Measurements from ENCODE around the gene ATG4D. TPM values are rescaled to one million over a fixed set of nuclear protein-coding genes. Genes with fewer than 3 reads are reported as not detected.

Gene ATG4D
- total and polyA plus RNA-seq, 4 donors: 4.7 to 44.4 (median 11.1) TPM

GRCh38 chr19:10551698-10552301, 8.1 kb downstream of the ATG4D start:
- no peaks in the 10 kb centered on the region for H3K27me3 ChIP-seq (ENCODE audit: control insufficient read depth in 4 of 4, insufficient read depth in 4 of 4, low read length in 3 of 4)
- peaks cover 30 to 68% (median 49%) of the 10 kb centered on the region in 4 donors for H3K36me3 ChIP-seq (ENCODE audit: control insufficient read depth in 4 of 4, insufficient read depth in 3 of 4, low read depth in 1 of 4, low read length in 3 of 4)
- no peaks in the 10 kb centered on the region for H3K4me1 ChIP-seq (ENCODE audit: control insufficient read depth in 4 of 4, insufficient read depth in 4 of 4, low read length in 3 of 4)
- no peak overlapping the region for H3K9ac ChIP-seq (ENCODE audit: low read depth in 1 of 2, low read length in 2 of 2)
- H3K27ac ChIP-seq (ENCODE audit: low read depth in 1 of 2, low read length in 2 of 2): no peak overlapping the region
- no peak for DNase-seq (ENCODE audit: low spot score)
- WGBS: 92% methylated on average over 12 of the region's 12 CpGs
- TF ChIP-seq RAD21 (IDR thresholded peaks at IDR 0.05) (peak in 1 of 2 donors; percentile 59), NR2F2 (IDR thresholded peaks at IDR 0.05) (no peak)
- TF ChIP-seq, protein P1, sequence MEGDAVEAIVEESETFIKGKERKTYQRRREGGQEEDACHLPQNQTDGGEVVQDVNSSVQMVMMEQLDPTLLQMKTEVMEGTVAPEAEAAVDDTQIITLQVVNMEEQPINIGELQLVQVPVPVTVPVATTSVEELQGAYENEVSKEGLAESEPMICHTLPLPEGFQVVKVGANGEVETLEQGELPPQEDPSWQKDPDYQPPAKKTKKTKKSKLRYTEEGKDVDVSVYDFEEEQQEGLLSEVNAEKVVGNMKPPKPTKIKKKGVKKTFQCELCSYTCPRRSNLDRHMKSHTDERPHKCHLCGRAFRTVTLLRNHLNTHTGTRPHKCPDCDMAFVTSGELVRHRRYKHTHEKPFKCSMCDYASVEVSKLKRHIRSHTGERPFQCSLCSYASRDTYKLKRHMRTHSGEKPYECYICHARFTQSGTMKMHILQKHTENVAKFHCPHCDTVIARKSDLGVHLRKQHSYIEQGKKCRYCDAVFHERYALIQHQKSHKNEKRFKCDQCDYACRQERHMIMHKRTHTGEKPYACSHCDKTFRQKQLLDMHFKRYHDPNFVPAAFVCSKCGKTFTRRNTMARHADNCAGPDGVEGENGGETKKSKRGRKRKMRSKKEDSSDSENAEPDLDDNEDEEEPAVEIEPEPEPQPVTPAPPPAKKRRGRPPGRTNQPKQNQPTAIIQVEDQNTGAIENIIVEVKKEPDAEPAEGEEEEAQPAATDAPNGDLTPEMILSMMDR (IDR thresholded peaks at IDR 0.05; ENCODE audit: low read depth, low read length, missing input control): peak; percentile 23
- H3K9me3 ChIP-seq (ENCODE audit: control insufficient read depth in 4 of 4, low read length in 3 of 4): no peaks in the 10 kb centered on the region
- H3K4me3 ChIP-seq (ENCODE audit: low read depth in 1 of 3, low read length in 3 of 3): no peak overlapping the region

- H3K27ac ChIP-seq (ENCODE audit: low read depth in 1 of 2, low read length in 2 of 2): no peak overlapping the region
- no peak for DNase-seq (ENCODE audit: low spot score)
- WGBS: 75% methylated on average over 12 of the region's 12 CpGs
Observed at GRCh38 chr19:10552510-10553053, 8.9 kb downstream of the ATG4D start.

More at GRCh38 chr19:10552510-10553053, 8.9 kb downstream of the ATG4D start:
- H3K27me3 ChIP-seq (ENCODE audit: control insufficient read depth in 4 of 4, insufficient read depth in 4 of 4, low read length in 3 of 4): no peaks in the 10 kb centered on the region
- no peaks in the 10 kb centered on the region for H3K4me1 ChIP-seq (ENCODE audit: control insufficient read depth in 4 of 4, insufficient read depth in 4 of 4, low read length in 3 of 4)
- H3K36me3 ChIP-seq (ENCODE audit: control insufficient read depth in 4 of 4, insufficient read depth in 3 of 4, low read depth in 1 of 4, low read length in 3 of 4): peaks cover 28 to 66% (median 47%) of the 10 kb centered on the region in 4 donors
- no peak overlapping the region for H3K9ac ChIP-seq (ENCODE audit: low read depth in 1 of 2, low read length in 2 of 2)
- H3K4me3 ChIP-seq (ENCODE audit: low read depth in 1 of 3, low read length in 3 of 3): no peak overlapping the region
- H3K9me3 ChIP-seq (ENCODE audit: control insufficient read depth in 4 of 4, low read length in 3 of 4): no peaks in the 10 kb centered on the region
- no peak for TF ChIP-seq ZBTB33 (IDR thresholded peaks at IDR 0.05)
- no peak for TF ChIP-seq HNF4G (IDR thresholded peaks at IDR 0.05)
- TF ChIP-seq HNF4A (conservative IDR thresholded peaks at IDR 0.05): no peak
- TF ChIP-seq, protein P1 (IDR thresholded peaks at IDR 0.05; ENCODE audit: low read depth, low read length, missing input control): no peak
- TF ChIP-seq GABPA (IDR thresholded peaks at IDR 0.05 in 1 of 2, conservative IDR thresholded peaks at IDR 0.05 in 1 of 2): no peak
- TF ChIP-seq RXRA (IDR thresholded peaks at IDR 0.05): no peak
- TF ChIP-seq, protein P2, sequence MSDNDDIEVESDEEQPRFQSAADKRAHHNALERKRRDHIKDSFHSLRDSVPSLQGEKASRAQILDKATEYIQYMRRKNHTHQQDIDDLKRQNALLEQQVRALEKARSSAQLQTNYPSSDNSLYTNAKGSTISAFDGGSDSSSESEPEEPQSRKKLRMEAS (IDR thresholded peaks at IDR 0.05): no peak
- no peak for TF ChIP-seq NR2F2 (IDR thresholded peaks at IDR 0.05)
- no peak for TF ChIP-seq ATF3 (IDR thresholded peaks at IDR 0.05)
- TF ChIP-seq SP1 (IDR thresholded peaks at IDR 0.05): no peak
- TF ChIP-seq TAF1 (conservative IDR thresholded peaks at IDR 0.05): no peak
- no peak for TF ChIP-seq FOXA2 (IDR thresholded peaks at IDR 0.05)
- no peak for TF ChIP-seq REST (IDR thresholded peaks at IDR 0.05)
